Osteocyte (in vitro differentiated cells): ENCODE data around the gene ZNF320. TPM values are rescaled to one million over a fixed set of nuclear protein-coding genes. Genes with fewer than 3 reads are reported as not detected.
"Not testable (repeated sequence)": the region's sequence is repeated elsewhere in the genome, so short reads cannot be mapped to it uniquely, and the experiment has no call there.

Experiments
- DNase-seq: peaks from one replicate; pipeline ENCODE4 v3.0.0; 2021; ENCODE audit warnings: mixed read lengths; ENCODE audit not compliant: unreplicated experiment; ENCODE audit errors: extremely low spot score
- H3K27ac Mint-ChIP-seq: one replicate; pipeline ENCODE4 v1.8.0; 2021; ENCODE audit warnings: mild to moderate bottlenecking, mixed read lengths; ENCODE audit not compliant: unreplicated experiment
- H3K27me3 Mint-ChIP-seq: one replicate; pipeline ENCODE4 v1.8.0; 2021; ENCODE audit warnings: mixed read lengths; ENCODE audit not compliant: unreplicated experiment
- H3K36me3 Mint-ChIP-seq: one replicate; pipeline ENCODE4 v1.8.0; 2021; ENCODE audit warnings: mixed read lengths; ENCODE audit not compliant: unreplicated experiment
- H3K4me1 Mint-ChIP-seq: one replicate; pipeline ENCODE4 v1.8.0; 2021; ENCODE audit warnings: mixed read lengths; ENCODE audit not compliant: unreplicated experiment
- H3K4me3 Mint-ChIP-seq: one replicate; pipeline ENCODE4 v1.8.0; 2021; ENCODE audit warnings: mild to moderate bottlenecking, moderate library complexity, mixed read lengths; ENCODE audit not compliant: unreplicated experiment
- H3K9me3 Mint-ChIP-seq: one replicate; pipeline ENCODE4 v1.8.0; 2021; ENCODE audit warnings: mixed read lengths; ENCODE audit not compliant: unreplicated experiment
- total RNA-seq: library from RNA; stranded (reverse); gene quantifications from 2 replicates; pipeline ENCODE4 v1.2.1, GENCODE V29; 2021
- TF ChIP-seq, protein P1 (sequence below): fragments of 200-600 bp; sonication (generic); IDR thresholded peaks from 2 replicates; pipeline ENCODE4 v1.5.0; 2021; ENCODE audit warnings: antibody characterized with exemption, mild to moderate bottlenecking, moderate library complexity

Gene ZNF320
- total RNA-seq, 1 donor from 2014 or later = 20.1 TPM

- TF ChIP-seq, protein P1, sequence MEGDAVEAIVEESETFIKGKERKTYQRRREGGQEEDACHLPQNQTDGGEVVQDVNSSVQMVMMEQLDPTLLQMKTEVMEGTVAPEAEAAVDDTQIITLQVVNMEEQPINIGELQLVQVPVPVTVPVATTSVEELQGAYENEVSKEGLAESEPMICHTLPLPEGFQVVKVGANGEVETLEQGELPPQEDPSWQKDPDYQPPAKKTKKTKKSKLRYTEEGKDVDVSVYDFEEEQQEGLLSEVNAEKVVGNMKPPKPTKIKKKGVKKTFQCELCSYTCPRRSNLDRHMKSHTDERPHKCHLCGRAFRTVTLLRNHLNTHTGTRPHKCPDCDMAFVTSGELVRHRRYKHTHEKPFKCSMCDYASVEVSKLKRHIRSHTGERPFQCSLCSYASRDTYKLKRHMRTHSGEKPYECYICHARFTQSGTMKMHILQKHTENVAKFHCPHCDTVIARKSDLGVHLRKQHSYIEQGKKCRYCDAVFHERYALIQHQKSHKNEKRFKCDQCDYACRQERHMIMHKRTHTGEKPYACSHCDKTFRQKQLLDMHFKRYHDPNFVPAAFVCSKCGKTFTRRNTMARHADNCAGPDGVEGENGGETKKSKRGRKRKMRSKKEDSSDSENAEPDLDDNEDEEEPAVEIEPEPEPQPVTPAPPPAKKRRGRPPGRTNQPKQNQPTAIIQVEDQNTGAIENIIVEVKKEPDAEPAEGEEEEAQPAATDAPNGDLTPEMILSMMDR = no peak
- Mint-ChIP-seq H3K27me3 (no peaks in the 10 kb centered on the region), H3K27ac (no peak overlapping the region), H3K4me3 (no peak overlapping the region), H3K4me1 (peaks cover 14% of the 10 kb centered on the region), H3K9me3 (peaks cover 12% of the 10 kb centered on the region), H3K36me3 (peaks cover 17% of the 10 kb centered on the region)
- no peak for DNase-seq
Measured at GRCh38 chr19:52901842-52902241, 4.4 kb upstream of the ZNF320 start.

- Mint-ChIP-seq H3K27ac (peak overlapping the region; percentile 96), H3K4me3 (peak overlapping the region; percentile 88), H3K36me3 (peaks cover 12% of the 10 kb centered on the region), H3K4me1 (peaks cover 17% of the 10 kb centered on the region)
- H3K27me3 Mint-ChIP-seq, DNase-seq, H3K9me3 Mint-ChIP-seq: not testable (repeated sequence)
Measured at GRCh38 chr19:52898596-52898995, 1.2 kb upstream of the ZNF320 start.

- peak overlapping the region; percentile 88 for H3K4me3 Mint-ChIP-seq
- no peaks in the 10 kb centered on the region for H3K9me3 Mint-ChIP-seq
- TF ChIP-seq, protein P1 = no peak
- DNase-seq = no peak
- peak overlapping the region; percentile 96 for H3K27ac Mint-ChIP-seq
- no peaks in the 10 kb centered on the region for H3K27me3 Mint-ChIP-seq
- peaks cover 15% of the 10 kb centered on the region for H3K36me3 Mint-ChIP-seq
- peaks cover 17% of the 10 kb centered on the region for H3K4me1 Mint-ChIP-seq
Measured at GRCh38 chr19:52898101-52898500, 666 bp upstream of the ZNF320 start.

DNA sequence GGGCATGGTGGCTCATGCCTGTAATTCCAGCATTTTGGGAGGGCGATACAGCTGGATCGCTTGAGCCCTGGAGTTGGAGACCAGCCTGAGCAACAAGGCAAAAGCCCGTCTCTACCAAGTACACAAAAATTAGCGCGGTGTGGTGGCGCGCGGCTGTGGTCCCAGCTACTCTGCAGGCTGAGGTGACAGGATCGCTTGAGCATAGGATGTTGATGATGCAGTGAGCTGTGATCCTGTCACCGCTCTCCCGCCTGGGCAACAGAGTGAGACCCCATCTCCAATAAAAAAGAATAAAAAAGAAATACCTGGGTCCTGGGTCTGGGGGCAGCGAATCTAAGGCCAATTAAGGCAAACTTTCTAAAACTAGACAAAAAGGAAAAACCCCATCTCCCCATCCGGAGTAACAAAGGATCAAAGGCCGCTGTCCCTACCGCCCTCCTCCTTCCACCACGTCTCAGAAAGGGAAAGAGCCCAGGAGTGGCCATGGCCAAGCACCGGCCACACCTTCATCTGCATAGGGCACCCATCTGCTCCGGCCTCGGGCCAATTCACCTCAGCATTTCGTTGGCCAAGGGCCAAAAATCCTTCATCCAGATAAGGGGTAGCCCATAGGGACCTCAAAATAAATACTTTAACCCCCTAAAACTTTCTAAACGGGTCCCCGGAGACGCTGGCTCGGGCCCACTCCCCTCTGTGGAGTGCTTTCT, 851 bp downstream of the ZNF320 start:
- peaks cover 17% of the 10 kb centered on the region for H3K4me1 Mint-ChIP-seq
- no peaks in the 10 kb centered on the region for H3K9me3 Mint-ChIP-seq
- H3K27me3 Mint-ChIP-seq = no peaks in the 10 kb centered on the region
- TF ChIP-seq, protein P1 = no peak
- H3K4me3 Mint-ChIP-seq = peak overlapping the region; percentile 88
- no peak for DNase-seq
- H3K27ac Mint-ChIP-seq = peak overlapping the region; percentile 96
- peaks cover 25% of the 10 kb centered on the region for H3K36me3 Mint-ChIP-seq

DNA sequence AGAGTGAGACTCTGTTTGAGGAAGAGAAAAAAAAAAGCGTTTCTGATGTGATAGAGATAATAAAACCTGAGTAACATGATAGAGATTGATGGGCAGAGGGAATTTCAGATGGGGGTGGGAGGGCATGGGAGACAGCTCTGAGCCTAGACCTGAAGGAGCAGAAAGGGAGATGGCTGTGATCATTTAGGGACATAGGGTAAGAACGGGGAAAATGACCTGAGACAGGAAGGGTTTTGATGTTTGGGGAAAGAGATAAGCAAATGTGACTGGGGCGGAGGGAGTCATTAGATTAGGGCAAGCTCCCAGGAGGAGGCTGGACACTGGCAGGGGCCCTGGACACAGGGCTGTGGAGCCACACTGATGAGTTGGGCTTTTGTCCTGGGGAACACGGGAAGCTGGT, 6.1 kb downstream of the ZNF320 start:
- Mint-ChIP-seq H3K4me1 (no peaks in the 10 kb centered on the region), H3K4me3 (no peak overlapping the region), H3K9me3 (peaks cover 4% of the 10 kb centered on the region), H3K36me3 (peaks cover 67% of the 10 kb centered on the region), H3K27me3 (no peaks in the 10 kb centered on the region), H3K27ac (no peak overlapping the region)
- no peak for DNase-seq
- TF ChIP-seq, protein P1 = no peak
